WTC11 (cell line): ENCODE results near the gene EEF2KMT. TPM values are rescaled to one million over a fixed set of nuclear protein-coding genes. Genes with fewer than 3 reads are reported as not detected.

ENCODE experiments used
- ATAC-seq: fragments of 200-7000 bp; cut with Tn5 transposase; 2 replicates; pipeline ENCODE4 v1.10.0; 2021; ENCODE audit warnings: mild to moderate bottlenecking, moderate library complexity
- CTCF ChIA-PET: fragments of 300-600 bp; sonication (Branson Sonifier 250); formaldehyde crosslinking; loops from one replicate; lab custom pipeline; 2021; ENCODE audit warnings: antibody characterized with exemption; lab: Charles Lee
- POLR2A ChIA-PET: fragments of 350-600 bp; sonication (Branson Sonifier 250); formaldehyde crosslinking; loops from one replicate; lab custom pipeline; 2021; ENCODE audit warnings: antibody characterized with exemption; lab: Charles Lee
- DNase-seq: peaks from one replicate; pipeline ENCODE4 v3.0.0; 2021; ENCODE audit warnings: low spot score
- H3K27ac Mint-ChIP-seq: 2 replicates; pipeline ENCODE4 v1.8.0; 2021; ENCODE audit warnings: mixed read lengths
- H3K27me3 Mint-ChIP-seq: 2 replicates; pipeline ENCODE4 v1.8.0; 2021; ENCODE audit warnings: low read depth, mild to moderate bottlenecking, moderate library complexity, mixed read lengths
- H3K36me3 Mint-ChIP-seq: 2 replicates; pipeline ENCODE4 v1.8.0; 2021; ENCODE audit warnings: mixed read lengths
- H3K4me1 Mint-ChIP-seq: 2 replicates; pipeline ENCODE4 v1.8.0; 2022; ENCODE audit warnings: mixed read lengths
- H3K4me3 Mint-ChIP-seq: 2 replicates; pipeline ENCODE4 v1.8.0; 2021; ENCODE audit warnings: mild to moderate bottlenecking, moderate library complexity, mixed read lengths
- H3K9me3 Mint-ChIP-seq: 2 replicates; pipeline ENCODE4 v1.8.0; 2021; ENCODE audit warnings: mixed read lengths
- FOXK1 ChIP-seq: sonication (generic); formaldehyde crosslinking; IDR thresholded peaks from 2 replicates; pipeline ENCODE4 v1.8.0; 2022; ENCODE audit warnings: mild to moderate bottlenecking, moderate library complexity, missing genetic modification reagents
- GRHL2 ChIP-seq: fragments of 250-450 bp; sonication (Bioruptor Pico); IDR thresholded peaks from 2 replicates; pipeline ENCODE4 v1.8.0; 2022; ENCODE audit warnings: mild to moderate bottlenecking, moderate library complexity; ENCODE audit not compliant: insufficient replicate concordance, severe bottlenecking
- GTF2I ChIP-seq: fragments of 250-450 bp; sonication (Bioruptor Pico); conservative IDR thresholded peaks from 2 replicates; pipeline ENCODE4 v1.4.0; 2021; ENCODE audit warnings: mild to moderate bottlenecking
- KAT7 ChIP-seq: sonication (generic); formaldehyde crosslinking; IDR thresholded peaks from 2 replicates; pipeline ENCODE4 v1.8.1; 2023; ENCODE audit warnings: missing genetic modification reagents, mild to moderate bottlenecking, borderline replicate concordance
- MYBL2 ChIP-seq: sonication (generic); formaldehyde crosslinking; IDR thresholded peaks from 2 replicates; pipeline ENCODE4 v1.8.1; 2023; ENCODE audit warnings: mild to moderate bottlenecking, moderate library complexity, missing genetic modification reagents
- NFATC4 ChIP-seq: fragments of 250-450 bp; sonication (Bioruptor Pico); IDR thresholded peaks from 2 replicates; pipeline ENCODE4 v1.9.0; 2021; ENCODE audit warnings: mild to moderate bottlenecking
- NFE2L1 ChIP-seq: sonication (generic); formaldehyde crosslinking; IDR thresholded peaks from 2 replicates; pipeline ENCODE4 v1.8.1; 2023; ENCODE audit warnings: missing genetic modification reagents
- NFYB ChIP-seq: sonication (generic); formaldehyde crosslinking; conservative IDR thresholded peaks from 2 replicates; pipeline ENCODE4 v1.8.0; 2022; ENCODE audit warnings: low read depth, missing genetic modification reagents
- NR2C2 ChIP-seq: sonication (generic); formaldehyde crosslinking; IDR thresholded peaks from 2 replicates; pipeline ENCODE4 v1.8.0; 2022; ENCODE audit warnings: mild to moderate bottlenecking, missing genetic modification reagents
- RELA ChIP-seq: sonication (generic); formaldehyde crosslinking; IDR thresholded peaks from 2 replicates; pipeline ENCODE4 v1.8.1; 2022; ENCODE audit warnings: missing genetic modification reagents, mild to moderate bottlenecking, borderline replicate concordance
- RORB ChIP-seq: fragments of 250-450 bp; sonication (Bioruptor Pico); IDR thresholded peaks from 2 replicates; pipeline ENCODE4 v1.9.0; 2021; ENCODE audit warnings: mild to moderate bottlenecking
- SMAD3 ChIP-seq: sonication (generic); formaldehyde crosslinking; IDR thresholded peaks from 2 replicates; pipeline ENCODE4 v1.8.0; 2022; ENCODE audit warnings: missing genetic modification reagents, mild to moderate bottlenecking, borderline replicate concordance
- SP1 ChIP-seq: sonication (generic); formaldehyde crosslinking; conservative IDR thresholded peaks from 2 replicates; pipeline ENCODE4 v1.8.1; 2022; ENCODE audit warnings: missing genetic modification reagents
- TEAD1 ChIP-seq: sonication (generic); formaldehyde crosslinking; IDR thresholded peaks from 2 replicates; pipeline ENCODE4 v1.8.0; 2022; ENCODE audit warnings: mild to moderate bottlenecking, missing genetic modification reagents
- TP53 ChIP-seq: sonication (generic); formaldehyde crosslinking; IDR thresholded peaks from 2 replicates; pipeline ENCODE4 v1.8.1; 2023; ENCODE audit warnings: mild to moderate bottlenecking, missing genetic modification reagents
- ZNF232 ChIP-seq: sonication (generic); formaldehyde crosslinking; IDR thresholded peaks from 2 replicates; pipeline ENCODE4 v1.8.0; 2022; ENCODE audit warnings: mild to moderate bottlenecking, missing genetic modification reagents
- ZNF671 ChIP-seq: fragments of 250-450 bp; sonication (Bioruptor Pico); IDR thresholded peaks from 2 replicates; pipeline ENCODE4 v1.8.0; 2021; ENCODE audit warnings: mild to moderate bottlenecking
- total RNA-seq: library from RNA; stranded (reverse); gene quantifications from 3 replicates; pipeline ENCODE4 v1.2.3, GENCODE V29; 2021
- TF ChIP-seq, protein P1 (sequence below): sonication (generic); formaldehyde crosslinking; IDR thresholded peaks from 2 replicates; pipeline ENCODE4 v1.8.1; 2022; ENCODE audit warnings: low read depth, missing genetic modification reagents, borderline replicate concordance
- TF ChIP-seq, protein P2 (sequence below): fragments of 200-600 bp; IDR thresholded peaks from 2 replicates; pipeline ENCODE4 v1.8.0; 2022; ENCODE audit warnings: antibody characterized with exemption
- TF ChIP-seq, protein P3 (sequence below): sonication (generic); formaldehyde crosslinking; IDR thresholded peaks from 2 replicates; pipeline ENCODE4 v1.8.0; 2022; ENCODE audit warnings: mild to moderate bottlenecking, missing genetic modification reagents
- TF ChIP-seq, protein P4 (sequence below): sonication (generic); formaldehyde crosslinking; conservative IDR thresholded peaks from 2 replicates; pipeline ENCODE4 v1.8.1; 2023; ENCODE audit warnings: mild to moderate bottlenecking, low read depth, missing genetic modification reagents, moderate library complexity
- TF ChIP-seq, protein P5 (sequence below): sonication (generic); formaldehyde crosslinking; IDR thresholded peaks from 2 replicates; pipeline ENCODE4 v1.8.0; 2022; ENCODE audit warnings: mild to moderate bottlenecking, missing genetic modification reagents
- TF ChIP-seq, protein P6 (sequence below): sonication (generic); formaldehyde crosslinking; IDR thresholded peaks from 2 replicates; pipeline ENCODE4 v1.8.1; 2023; ENCODE audit warnings: mild to moderate bottlenecking, missing genetic modification reagents, moderate library complexity
- TF ChIP-seq, protein P7 (sequence below): sonication (generic); formaldehyde crosslinking; IDR thresholded peaks from 2 replicates; pipeline ENCODE4 v1.8.1; 2023; ENCODE audit warnings: mild to moderate bottlenecking, missing genetic modification reagents, moderate library complexity
- TF ChIP-seq, protein P8 (sequence below): sonication (generic); formaldehyde crosslinking; IDR thresholded peaks from 2 replicates; pipeline ENCODE4 v1.8.1; 2023; ENCODE audit warnings: mild to moderate bottlenecking, moderate library complexity, missing genetic modification reagents

Gene EEF2KMT
- total RNA-seq, 1 experiment from 2014 or later = 19.6 TPM

DNA sequence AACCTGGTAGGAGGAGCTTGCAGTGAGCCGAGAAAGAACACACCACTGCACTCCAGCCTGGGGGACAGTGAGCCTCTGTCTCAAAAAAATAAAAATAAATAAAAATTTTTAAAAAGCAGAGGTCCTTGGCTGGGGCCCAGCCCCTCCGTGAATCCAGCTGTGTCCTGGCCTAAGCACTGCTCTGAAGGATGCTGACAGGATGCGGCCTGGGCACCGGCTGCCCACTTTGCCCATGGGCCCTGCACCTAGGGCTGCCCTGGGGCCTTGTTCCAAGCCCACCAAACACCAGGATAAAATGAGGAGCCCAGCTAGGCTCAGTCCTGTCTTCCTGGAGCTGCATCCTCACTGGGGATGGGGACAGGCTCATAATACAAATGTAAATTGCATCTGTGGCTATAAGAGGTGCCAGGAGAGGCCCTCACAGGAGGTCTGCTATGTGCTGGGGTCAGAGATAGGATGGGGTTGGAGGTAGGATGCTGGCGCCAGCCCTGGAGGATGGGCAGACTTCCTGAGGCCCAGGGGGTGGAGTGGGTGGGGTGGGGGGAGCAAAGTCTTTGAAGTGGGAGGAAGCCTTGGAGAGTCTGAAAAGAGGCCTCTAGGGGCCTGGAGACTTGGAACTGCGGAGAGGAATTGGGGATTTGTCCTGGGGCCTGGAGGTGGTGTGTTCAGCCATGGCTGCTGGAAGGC, 38.1 kb downstream of the EEF2KMT start:
- ChIA-PET CTCF (interaction anchor here (0.7 to 5.1 kb wide), 12 partner anchors 12 to 409 kb away, joined by 3 to 31 read pairs (median 10); partner anchors contain the start of gene SEC14L5), POLR2A (interaction anchor here (0.9 to 1.4 kb wide), 2 partner anchors 25 to 34 kb away, joined by 3 to 4 read pairs; no protein-coding TSS in a partner anchor)
- TF ChIP-seq RELA (CRISPR knock-in tag) = no peak
- TF ChIP-seq, protein P1, sequence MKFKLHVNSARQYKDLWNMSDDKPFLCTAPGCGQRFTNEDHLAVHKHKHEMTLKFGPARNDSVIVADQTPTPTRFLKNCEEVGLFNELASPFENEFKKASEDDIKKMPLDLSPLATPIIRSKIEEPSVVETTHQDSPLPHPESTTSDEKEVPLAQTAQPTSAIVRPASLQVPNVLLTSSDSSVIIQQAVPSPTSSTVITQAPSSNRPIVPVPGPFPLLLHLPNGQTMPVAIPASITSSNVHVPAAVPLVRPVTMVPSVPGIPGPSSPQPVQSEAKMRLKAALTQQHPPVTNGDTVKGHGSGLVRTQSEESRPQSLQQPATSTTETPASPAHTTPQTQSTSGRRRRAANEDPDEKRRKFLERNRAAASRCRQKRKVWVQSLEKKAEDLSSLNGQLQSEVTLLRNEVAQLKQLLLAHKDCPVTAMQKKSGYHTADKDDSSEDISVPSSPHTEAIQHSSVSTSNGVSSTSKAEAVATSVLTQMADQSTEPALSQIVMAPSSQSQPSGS = no peak
- TF ChIP-seq GTF2I (CRISPR knock-in tag) = no peak
- no peak for TF ChIP-seq TP53 (CRISPR knock-in tag)
- no peak for TF ChIP-seq GRHL2
- no peak for TF ChIP-seq MYBL2 (CRISPR knock-in tag)
- no peak for TF ChIP-seq NR2C2
- TF ChIP-seq, protein P2, sequence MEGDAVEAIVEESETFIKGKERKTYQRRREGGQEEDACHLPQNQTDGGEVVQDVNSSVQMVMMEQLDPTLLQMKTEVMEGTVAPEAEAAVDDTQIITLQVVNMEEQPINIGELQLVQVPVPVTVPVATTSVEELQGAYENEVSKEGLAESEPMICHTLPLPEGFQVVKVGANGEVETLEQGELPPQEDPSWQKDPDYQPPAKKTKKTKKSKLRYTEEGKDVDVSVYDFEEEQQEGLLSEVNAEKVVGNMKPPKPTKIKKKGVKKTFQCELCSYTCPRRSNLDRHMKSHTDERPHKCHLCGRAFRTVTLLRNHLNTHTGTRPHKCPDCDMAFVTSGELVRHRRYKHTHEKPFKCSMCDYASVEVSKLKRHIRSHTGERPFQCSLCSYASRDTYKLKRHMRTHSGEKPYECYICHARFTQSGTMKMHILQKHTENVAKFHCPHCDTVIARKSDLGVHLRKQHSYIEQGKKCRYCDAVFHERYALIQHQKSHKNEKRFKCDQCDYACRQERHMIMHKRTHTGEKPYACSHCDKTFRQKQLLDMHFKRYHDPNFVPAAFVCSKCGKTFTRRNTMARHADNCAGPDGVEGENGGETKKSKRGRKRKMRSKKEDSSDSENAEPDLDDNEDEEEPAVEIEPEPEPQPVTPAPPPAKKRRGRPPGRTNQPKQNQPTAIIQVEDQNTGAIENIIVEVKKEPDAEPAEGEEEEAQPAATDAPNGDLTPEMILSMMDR = no peak
- TF ChIP-seq ZNF671 = no peak
- no peak for TF ChIP-seq NFE2L1
- no peak for TF ChIP-seq NFATC4 (CRISPR knock-in tag)
- no peak for TF ChIP-seq NFYB (CRISPR knock-in tag)
- TF ChIP-seq SMAD3 (CRISPR knock-in tag) = no peak
- TF ChIP-seq RORB (CRISPR knock-in tag) = no peak
- no peak for TF ChIP-seq ZNF232 (CRISPR knock-in tag)
- no peak for TF ChIP-seq FOXK1 (CRISPR knock-in tag)
- TF ChIP-seq, protein P3, sequence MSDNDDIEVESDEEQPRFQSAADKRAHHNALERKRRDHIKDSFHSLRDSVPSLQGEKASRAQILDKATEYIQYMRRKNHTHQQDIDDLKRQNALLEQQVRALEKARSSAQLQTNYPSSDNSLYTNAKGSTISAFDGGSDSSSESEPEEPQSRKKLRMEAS (CRISPR knock-in tag) = no peak
- TF ChIP-seq, protein P4, sequence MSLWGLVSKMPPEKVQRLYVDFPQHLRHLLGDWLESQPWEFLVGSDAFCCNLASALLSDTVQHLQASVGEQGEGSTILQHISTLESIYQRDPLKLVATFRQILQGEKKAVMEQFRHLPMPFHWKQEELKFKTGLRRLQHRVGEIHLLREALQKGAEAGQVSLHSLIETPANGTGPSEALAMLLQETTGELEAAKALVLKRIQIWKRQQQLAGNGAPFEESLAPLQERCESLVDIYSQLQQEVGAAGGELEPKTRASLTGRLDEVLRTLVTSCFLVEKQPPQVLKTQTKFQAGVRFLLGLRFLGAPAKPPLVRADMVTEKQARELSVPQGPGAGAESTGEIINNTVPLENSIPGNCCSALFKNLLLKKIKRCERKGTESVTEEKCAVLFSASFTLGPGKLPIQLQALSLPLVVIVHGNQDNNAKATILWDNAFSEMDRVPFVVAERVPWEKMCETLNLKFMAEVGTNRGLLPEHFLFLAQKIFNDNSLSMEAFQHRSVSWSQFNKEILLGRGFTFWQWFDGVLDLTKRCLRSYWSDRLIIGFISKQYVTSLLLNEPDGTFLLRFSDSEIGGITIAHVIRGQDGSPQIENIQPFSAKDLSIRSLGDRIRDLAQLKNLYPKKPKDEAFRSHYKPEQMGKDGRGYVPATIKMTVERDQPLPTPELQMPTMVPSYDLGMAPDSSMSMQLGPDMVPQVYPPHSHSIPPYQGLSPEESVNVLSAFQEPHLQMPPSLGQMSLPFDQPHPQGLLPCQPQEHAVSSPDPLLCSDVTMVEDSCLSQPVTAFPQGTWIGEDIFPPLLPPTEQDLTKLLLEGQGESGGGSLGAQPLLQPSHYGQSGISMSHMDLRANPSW (CRISPR knock-in tag) = no peak
- Mint-ChIP-seq H3K4me1 (peaks cover 23% of the 10 kb centered on the region), H3K27me3 (no peaks in the 10 kb centered on the region; the same call in 1 of the 2 replicates), H3K4me3 (no peak overlapping the region), H3K27ac (peak overlapping the region; percentile 57), H3K9me3 (no peaks in the 10 kb centered on the region), H3K36me3 (no peaks in the 10 kb centered on the region)
- DNase-seq (no peak), ATAC-seq (peak; percentile 16)

DNA sequence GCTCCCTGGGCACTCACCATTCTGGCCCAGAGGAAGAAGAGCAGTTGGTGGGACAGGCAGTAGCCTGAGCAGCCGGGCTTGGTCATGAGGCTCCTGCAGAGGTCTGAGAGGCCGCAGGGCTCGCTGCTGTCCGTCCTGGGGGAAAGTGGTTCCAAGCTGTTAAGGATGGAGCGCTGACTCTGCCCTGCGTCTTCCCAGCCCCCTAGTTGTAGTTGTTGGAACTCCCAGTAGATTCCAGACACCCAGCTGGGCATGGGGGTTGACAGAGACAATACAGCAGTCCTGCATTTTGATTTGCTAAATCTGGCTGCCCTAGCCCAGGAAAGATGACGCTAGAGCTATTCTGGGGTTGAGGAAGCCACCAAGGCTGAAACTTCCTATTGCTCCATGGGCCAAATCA, 39.1 kb downstream of the EEF2KMT start:
- Mint-ChIP-seq H3K4me1 (peaks cover 23% of the 10 kb centered on the region), H3K9me3 (no peaks in the 10 kb centered on the region), H3K27ac (peak overlapping the region; percentile 80; the same call in 1 of the 2 replicates), H3K27me3 (no peaks in the 10 kb centered on the region; the same call in 1 of the 2 replicates), H3K4me3 (peak overlapping the region; percentile 22; the same call in 1 of the 2 replicates), H3K36me3 (no peaks in the 10 kb centered on the region)
- DNase-seq (peak; percentile 86), ATAC-seq (peak; percentile 86)
- CTCF ChIA-PET = interaction anchor here (0.7 to 5.1 kb wide), 29 partner anchors 8 to 408 kb away, joined by 3 to 31 read pairs (median 4); partner anchors contain the start of genes ALG1, DNAAF8, NAGPA and PPL
- POLR2A ChIA-PET = interaction anchor here (0.9 to 1.4 kb wide), 2 partner anchors 26 to 33 kb away, joined by 3 to 4 read pairs; no protein-coding TSS in a partner anchor
- TF ChIP-seq, protein P5, sequence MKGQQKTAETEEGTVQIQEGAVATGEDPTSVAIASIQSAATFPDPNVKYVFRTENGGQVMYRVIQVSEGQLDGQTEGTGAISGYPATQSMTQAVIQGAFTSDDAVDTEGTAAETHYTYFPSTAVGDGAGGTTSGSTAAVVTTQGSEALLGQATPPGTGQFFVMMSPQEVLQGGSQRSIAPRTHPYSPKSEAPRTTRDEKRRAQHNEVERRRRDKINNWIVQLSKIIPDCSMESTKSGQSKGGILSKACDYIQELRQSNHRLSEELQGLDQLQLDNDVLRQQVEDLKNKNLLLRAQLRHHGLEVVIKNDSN (CRISPR knock-in tag) = no peak; the same call in 1 of the 2 replicates
- no peak for TF ChIP-seq NFATC4 (CRISPR knock-in tag)
- TF ChIP-seq KAT7 (CRISPR knock-in tag) = no peak
- TF ChIP-seq, protein P6, sequence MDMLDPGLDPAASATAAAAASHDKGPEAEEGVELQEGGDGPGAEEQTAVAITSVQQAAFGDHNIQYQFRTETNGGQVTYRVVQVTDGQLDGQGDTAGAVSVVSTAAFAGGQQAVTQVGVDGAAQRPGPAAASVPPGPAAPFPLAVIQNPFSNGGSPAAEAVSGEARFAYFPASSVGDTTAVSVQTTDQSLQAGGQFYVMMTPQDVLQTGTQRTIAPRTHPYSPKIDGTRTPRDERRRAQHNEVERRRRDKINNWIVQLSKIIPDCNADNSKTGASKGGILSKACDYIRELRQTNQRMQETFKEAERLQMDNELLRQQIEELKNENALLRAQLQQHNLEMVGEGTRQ (CRISPR knock-in tag) = 0 out of 2 replicates have a peak, but pooled peaks have one; percentile 10
- TF ChIP-seq, protein P7, sequence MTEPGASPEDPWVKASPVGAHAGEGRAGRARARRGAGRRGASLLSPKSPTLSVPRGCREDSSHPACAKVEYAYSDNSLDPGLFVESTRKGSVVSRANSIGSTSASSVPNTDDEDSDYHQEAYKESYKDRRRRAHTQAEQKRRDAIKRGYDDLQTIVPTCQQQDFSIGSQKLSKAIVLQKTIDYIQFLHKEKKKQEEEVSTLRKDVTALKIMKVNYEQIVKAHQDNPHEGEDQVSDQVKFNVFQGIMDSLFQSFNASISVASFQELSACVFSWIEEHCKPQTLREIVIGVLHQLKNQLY (CRISPR knock-in tag) = no peak
- TF ChIP-seq TEAD1 (CRISPR knock-in tag) = peak; percentile 22; the same call in 1 of the 2 replicates
- TF ChIP-seq, protein P8, sequence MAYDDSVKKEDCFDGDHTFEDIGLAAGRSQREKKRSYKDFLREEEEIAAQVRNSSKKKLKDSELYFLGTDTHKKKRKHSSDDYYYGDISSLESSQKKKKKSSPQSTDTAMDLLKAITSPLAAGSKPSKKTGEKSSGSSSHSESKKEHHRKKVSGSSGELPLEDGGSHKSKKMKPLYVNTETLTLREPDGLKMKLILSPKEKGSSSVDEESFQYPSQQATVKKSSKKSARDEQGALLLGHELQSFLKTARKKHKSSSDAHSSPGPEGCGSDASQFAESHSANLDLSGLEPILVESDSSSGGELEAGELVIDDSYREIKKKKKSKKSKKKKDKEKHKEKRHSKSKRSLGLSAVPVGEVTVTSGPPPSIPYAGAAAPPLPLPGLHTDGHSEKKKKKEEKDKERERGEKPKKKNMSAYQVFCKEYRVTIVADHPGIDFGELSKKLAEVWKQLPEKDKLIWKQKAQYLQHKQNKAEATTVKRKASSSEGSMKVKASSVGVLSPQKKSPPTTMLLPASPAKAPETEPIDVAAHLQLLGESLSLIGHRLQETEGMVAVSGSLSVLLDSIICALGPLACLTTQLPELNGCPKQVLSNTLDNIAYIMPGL (CRISPR knock-in tag) = peak; percentile 53; the same call in 1 of the 2 replicates
- TF ChIP-seq SP1 (CRISPR knock-in tag) = 0 out of 2 replicates have a peak, but pooled peaks have one; percentile 26
